HepG2 (cell line): ENCODE measurements around the gene ANO2. TPM values are rescaled to one million over a fixed set of nuclear protein-coding genes. Genes with fewer than 3 reads are reported as not detected.

ENCODE experiments used
- ATAC-seq: fragments of 200-7000 bp; cut with Tn5 transposase; 3 replicates; pipeline ENCODE4 v1.9.1; 2020; ENCODE audit warnings: mild to moderate bottlenecking, moderate library complexity
- BruUV-seq: library from RNA; stranded (reverse); fragments of 400-500 nt; replicated peaks from 2 replicates; lab custom pipeline; 2021; lab: Mats Ljungman, UMichigan
- CTCF ChIA-PET: fragments of 300-600 bp; formaldehyde crosslinking; extraction: SDS; loops from one replicate; lab custom pipeline; 2021; ENCODE audit warnings: low total read pairs, inconsistent platforms, low intra/inter-chr PET ratio; lab: Yijun Ruan, JAX
- POLR2A ChIA-PET: fragments of 350-600 bp; sonication (Branson Sonifier 250); formaldehyde crosslinking; loops from one replicate; lab custom pipeline; 2020; ENCODE audit warnings: antibody characterized with exemption, inconsistent platforms; lab: Yijun Ruan, JAX
- DNase-seq: peaks from one replicate; pipeline ENCODE4 v3.0.0-alpha.2; 2015; ENCODE audit warnings: low spot score
- FAIRE-seq: peaks from 3 replicates; lab custom pipeline; 2011; peaks lifted over from hg19 to GRCh38; lab: Jason Lieb, UNC
- H2AFZ ChIP-seq: one replicate; pipeline ENCODE4 v1.6.1; 2011; ENCODE audit warnings: low read length, inconsistent platforms
- H3K27ac ChIP-seq: fragments of 300-600 bp; 3 replicates; pipeline ENCODE4 v1.8.0; 2011; ENCODE audit warnings: mixed run types, mild to moderate bottlenecking, mixed read lengths, low read length, inconsistent platforms; ENCODE audit not compliant: insufficient read depth; ENCODE audit errors: extremely low read length
- H3K27me3 ChIP-seq, 2 experiments: fragments of 200-600 bp in 1 of 2; 2 replicates in 1 of 2; 3 replicates in 1 of 2; pipeline versions ENCODE4 v1.6.0 to v1.8.0; 2011; ENCODE audit warnings: low read length in 2 of 2, mild to moderate bottlenecking in 2 of 2, moderate library complexity in 2 of 2, inconsistent platforms in 1 of 2; ENCODE audit not compliant: insufficient read depth in 2 of 2, control insufficient read depth in 1 of 2
- H3K36me3 ChIP-seq, 2 experiments: fragments of 200-600 bp in 1 of 2; replicated peaks in 1 of 2; 2 replicates in 1 of 2; 3 replicates in 1 of 2; pipeline versions ENCODE4 v1.5.1 to v1.8.0; 2011; ENCODE audit warnings: low read length in 2 of 2, inconsistent platforms in 1 of 2; ENCODE audit not compliant: insufficient read depth in 2 of 2, control insufficient read depth in 1 of 2
- H3K4me1 ChIP-seq: 2 replicates; pipeline ENCODE4 v1.5.1; 2012; ENCODE audit warnings: low read length, inconsistent platforms; ENCODE audit not compliant: insufficient read depth
- H3K4me2 ChIP-seq: 2 replicates; pipeline ENCODE4 v1.6.0; 2011; ENCODE audit warnings: low read depth, low read length, inconsistent platforms
- H3K4me3 ChIP-seq, 3 experiments: fragments of 200-600 bp in 1 of 3; sonication (generic), shearing (Covaris generic) in 1 of 3; replicated peaks in 1 of 3; 2 replicates each; pipeline ENCODE4 v1.5.1; 2011 to 2016; ENCODE audit warnings: low read length in 3 of 3, inconsistent platforms in 2 of 3, low read depth in 2 of 3, mild to moderate bottlenecking in 2 of 3, control low read depth in 1 of 3, mixed read lengths in 1 of 3; ENCODE audit not compliant: insufficient read depth in 1 of 3
- H3K79me2 ChIP-seq: one replicate; pipeline ENCODE4 v1.6.1; 2011; ENCODE audit warnings: low read length, inconsistent platforms; ENCODE audit not compliant: insufficient read depth
- H3K9ac ChIP-seq: 2 replicates; pipeline ENCODE4 v1.6.0; 2011; ENCODE audit warnings: mild to moderate bottlenecking, low read depth, low read length, inconsistent platforms; ENCODE audit not compliant: insufficient read depth
- H3K9me3 ChIP-seq: 2 replicates; pipeline ENCODE4 v1.5.1; 2012; ENCODE audit warnings: mild to moderate bottlenecking, low read length
- H4K20me1 ChIP-seq: 2 replicates; pipeline ENCODE4 v1.6.0; 2011; ENCODE audit warnings: inconsistent platforms, mild to moderate bottlenecking, low read length, moderate library complexity; ENCODE audit not compliant: insufficient read depth
- AGO2 ChIP-seq: fragments of 200-400 bp; formaldehyde crosslinking; optimal IDR thresholded peaks from 2 replicates; pipeline ENCODE3; 2017; ENCODE audit warnings: mild to moderate bottlenecking, low read depth, low read length, moderate library complexity
- CREM ChIP-seq, 2 experiments: sonication (generic) in 1 of 2; formaldehyde crosslinking in 1 of 2; IDR thresholded peaks; 2 replicates each; pipeline versions ENCODE4 v1.4.0 to v1.6.1; 2016 to 2020; ENCODE audit warnings: antibody characterized with exemption in 1 of 2, mild to moderate bottlenecking in 1 of 2, missing genetic modification reagents in 1 of 2
- ELF1 ChIP-seq: sonication (generic); formaldehyde crosslinking; IDR thresholded peaks from 2 replicates; pipeline ENCODE4 v1.4.0; 2020; ENCODE audit warnings: missing genetic modification reagents
- GATAD1 ChIP-seq: IDR thresholded peaks from 2 replicates; pipeline ENCODE4 v1.6.1; 2016; ENCODE audit warnings: missing genetic modification reagents, missing compliant biosample characterization
- GATAD2A ChIP-seq: IDR thresholded peaks from 2 replicates; pipeline ENCODE4 v1.6.1; 2016
- GLMP ChIP-seq: sonication (generic); formaldehyde crosslinking; IDR thresholded peaks from 2 replicates; pipeline ENCODE4 v1.9.0; 2021; ENCODE audit warnings: missing genetic modification reagents, mild to moderate bottlenecking, borderline replicate concordance
- NR2C2 ChIP-seq: sonication (generic); formaldehyde crosslinking; IDR thresholded peaks from 2 replicates; pipeline ENCODE4 v1.4.0; 2020; ENCODE audit warnings: missing genetic modification reagents, mild to moderate bottlenecking, moderate library complexity, borderline replicate concordance
- RFX5 ChIP-seq: IDR thresholded peaks from 2 replicates; pipeline ENCODE4 v1.6.1; 2011; ENCODE audit warnings: low read depth, low read length, improper control_type of control experiment
- SP2 ChIP-seq: sonication (generic); formaldehyde crosslinking; IDR thresholded peaks from 2 replicates; pipeline ENCODE4 v1.5.1; 2020; ENCODE audit warnings: mild to moderate bottlenecking, missing genetic modification reagents
- TEF ChIP-seq: sonication (generic); formaldehyde crosslinking; IDR thresholded peaks from 2 replicates; pipeline ENCODE4 v1.5.0; 2020; ENCODE audit warnings: missing genetic modification reagents
- ZBTB26 ChIP-seq: IDR thresholded peaks from 2 replicates; pipeline ENCODE4 v1.6.1; 2016; ENCODE audit warnings: missing compliant biosample characterization, missing genetic modification reagents, borderline replicate concordance
- ZNF224 ChIP-seq: sonication (generic); formaldehyde crosslinking; IDR thresholded peaks from 2 replicates; pipeline ENCODE4 v1.5.0; 2020; ENCODE audit warnings: mild to moderate bottlenecking, missing genetic modification reagents
- ZNF773 ChIP-seq: sonication (generic); formaldehyde crosslinking; IDR thresholded peaks from 2 replicates; pipeline ENCODE4 v1.4.0; 2020; ENCODE audit warnings: missing genetic modification reagents, borderline replicate concordance
- ZNF879 ChIP-seq: sonication (generic); formaldehyde crosslinking; IDR thresholded peaks from 2 replicates; pipeline ENCODE4 v1.8.1; 2023; ENCODE audit warnings: missing genetic modification reagents
- WGBS: methylation state at CpG from one replicate; pipeline ENCODE4 v1.1.6; 2017; ENCODE audit warnings: low lambda C conversion rate; 5-methylcytosine and 5-hydroxymethylcytosine counted together
- in situ Hi-C: cut with HindIII; loops from 2 replicates; pipeline ENCODE4 v1.10.0; 2017; ENCODE audit warnings: low pct_unique_long_range_greater_than_20kb; ENCODE audit not compliant: extremely low pct_ligation_motif_present
- intact Hi-C: fragments of 100-400 bp; cut with micrococcal nuclease; formaldehyde crosslinking; loops from one replicate; pipeline ENCODE4 v1.10.0; 2022; ENCODE audit not compliant: unreplicated experiment
- polyA plus RNA-seq, 8 experiments: library from polyadenylated mRNA; depleted of rRNA in 3 of 8; stranded (reverse) in 7 of 8; unstranded in 1 of 8; fragments of >200 nt; fragmentation: Illumina TruSeq in 4 of 8; extraction: Trizol in 4 of 8; gene quantifications; 2 replicates each; pipeline versions ENCODE4 v1.2.1 to v1.2.3, GENCODE V29; 2011 to 2016; ENCODE audit warnings: low read depth in 4 of 8, missing spikeins in 1 of 8, mixed read lengths in 1 of 8; ENCODE audit not compliant: insufficient read depth in 1 of 8
- total RNA-seq, 5 experiments: library from RNA; depleted of rRNA; stranded (reverse); fragments of >200 nt; fragmentation: Illumina TruSeq; extraction: Trizol; gene quantifications; 2 replicates each; pipeline ENCODE4 v1.2.3, GENCODE V29; 2016; ENCODE audit warnings: low read depth in 1 of 5

Gene ANO2
- total and polyA plus RNA-seq, 2 of the 13 experiments (the other 11 are each of a cell fraction or from before 2014, with no cell fraction given), result 0.18 TPM; not detected in 1

- no peak for TF ChIP-seq GLMP
Measured at GRCh38 chr12:5577741-5578140, 367.3 kb downstream of the ANO2 start (continued).

- H4K20me1 ChIP-seq, result no peaks in the 10 kb centered on the region
- H3K4me1 ChIP-seq, result no peaks in the 10 kb centered on the region
- H3K4me3 ChIP-seq, result no peak overlapping the region
- H3K9ac ChIP-seq, result no peak overlapping the region
- no peak overlapping the region for H2AFZ ChIP-seq
- no peak for ATAC-seq
- no peak overlapping the region for H3K27ac ChIP-seq
- no peaks in the 10 kb centered on the region for H3K79me2 ChIP-seq
- in situ Hi-C loops, result no loop called here
- DNase-seq, result no peak
- H3K27me3 ChIP-seq, result no peaks in the 10 kb centered on the region
- ChIA-PET CTCF (no interaction called here), POLR2A (no interaction called here)
- WGBS, result 38% methylated on average over 3 of the region's 3 CpGs
- H3K9me3 ChIP-seq, result no peaks in the 10 kb centered on the region
- intact Hi-C loops, result no loop called here
- H3K4me2 ChIP-seq, result no peak overlapping the region
- TF ChIP-seq RFX5 (no peak), NR2C2 (CRISPR knock-in tag) (no peak), ELF1 (no peak), AGO2 (no peak), ZBTB26 (CRISPR knock-in tag) (no peak), SP2 (no peak), TEF (CRISPR knock-in tag) (no peak), GATAD1 (CRISPR knock-in tag) (no peak), ZNF879 (no peak), ZNF224 (CRISPR knock-in tag) (no peak), CREM (IDR thresholded peaks at IDR 0.05) (no peak), CREM (CRISPR knock-in tag; IDR thresholded peaks at IDR 0.05) (no peak), GATAD2A (no peak), ZNF773 (no peak)
- TF ChIP-seq, all 625 proteins: peak for 0
- FAIRE-seq, result no peak
- no peaks in the 10 kb centered on the region for H3K36me3 ChIP-seq
- BruUV-seq, result no TSS peak
Measured at GRCh38 chr12:5577211-5577612, 367.8 kb downstream of the ANO2 start.
